K562 (cell line): ENCODE data around the gene CMTM5. TPM values are rescaled to one million over a fixed set of nuclear protein-coding genes. Genes with fewer than 3 reads are reported as not detected.

Experiments used
- ATAC-seq: fragments of 200-7000 bp; cut with Tn5 transposase; 3 replicates; pipeline ENCODE4 v1.9.1; 2020; ENCODE audit warnings: moderate library complexity
- BruUV-seq: library from RNA; stranded (reverse); fragments of 400-500 nt; replicated peaks from 2 replicates; lab custom pipeline; 2021; lab: Mats Ljungman, UMichigan
- CTCF ChIA-PET: fragments of 300-600 bp; formaldehyde crosslinking; extraction: SDS; loops from one replicate; lab custom pipeline; 2021; ENCODE audit warnings: low intra/inter-chr PET ratio; lab: Yijun Ruan, JAX
- POLR2A ChIA-PET: fragments of 300-600, 350-650 bp; sonication (Branson Sonifier 250); formaldehyde crosslinking; extraction: SDS; loops from one replicate; lab custom pipeline; 2021; ENCODE audit warnings: antibody characterized with exemption, inconsistent platforms; lab: Yijun Ruan, JAX
- DNase-seq, 4 experiments: peaks; one replicate each; pipeline versions ENCODE4 v3.0.0 to v3.0.0-alpha.2; 2011 to 2018; ENCODE audit warnings: low spot score in 3 of 4, mixed read lengths in 3 of 4; ENCODE audit errors: extremely low read depth in 1 of 4
- FAIRE-seq: peaks from 2 replicates; lab custom pipeline; 2011; peaks lifted over from hg19 to GRCh38; lab: Jason Lieb, UNC
- H2AFZ ChIP-seq: 2 replicates; pipeline ENCODE4 v1.6.0; 2011; ENCODE audit warnings: low read depth, low read length, control low read depth, inconsistent platforms
- H3K27ac ChIP-seq: fragments of 200-600 bp; 3 replicates; pipeline ENCODE4 v1.8.0; 2011; ENCODE audit warnings: low read depth, mild to moderate bottlenecking, control low read depth, inconsistent platforms, low read length, moderate library complexity, mixed read lengths; ENCODE audit errors: extremely low read depth
- H3K27me3 ChIP-seq, 2 experiments: fragments of 300-600 bp in 1 of 2; 2 replicates in 1 of 2; 3 replicates in 1 of 2; pipeline versions ENCODE4 v1.6.0 to v1.8.0; 2011; ENCODE audit warnings: inconsistent platforms in 2 of 2, low read length in 2 of 2, mild to moderate bottlenecking in 1 of 2, mixed read lengths in 1 of 2, moderate library complexity in 1 of 2; ENCODE audit not compliant: control insufficient read depth in 2 of 2, insufficient read depth in 2 of 2
- H3K36me3 ChIP-seq: fragments of 300-600 bp; 3 replicates; pipeline ENCODE4 v1.8.0; 2011; ENCODE audit warnings: mild to moderate bottlenecking, low read length, inconsistent platforms; ENCODE audit not compliant: control insufficient read depth, insufficient read depth
- H3K4me1 ChIP-seq, 2 experiments: fragments of 200-600 bp in 1 of 2; replicated peaks in 1 of 2; 2 replicates in 1 of 2; 3 replicates in 1 of 2; pipeline versions ENCODE4 v1.5.1 to v1.8.0; 2011; ENCODE audit warnings: inconsistent platforms in 2 of 2, low read length in 2 of 2, mild to moderate bottlenecking in 1 of 2, mixed read lengths in 1 of 2, moderate library complexity in 1 of 2; ENCODE audit not compliant: control insufficient read depth in 2 of 2, insufficient read depth in 2 of 2
- H3K4me2 ChIP-seq: 2 replicates; pipeline ENCODE4 v1.6.1; 2011; ENCODE audit warnings: low read length, control low read depth, inconsistent platforms, mixed read lengths; ENCODE audit not compliant: insufficient read depth
- H3K4me3 ChIP-seq: fragments of 200-600 bp; sonication (generic), shearing (Covaris generic); 2 replicates; pipeline ENCODE4 v1.5.1; 2016; ENCODE audit warnings: control low read depth, inconsistent platforms
- H3K79me2 ChIP-seq: fragments of 200-600 bp; 3 replicates; pipeline ENCODE4 v1.8.0; 2011; ENCODE audit warnings: low read length, inconsistent platforms; ENCODE audit not compliant: control insufficient read depth, insufficient read depth
- H3K9ac ChIP-seq, 2 experiments: 2 replicates each; pipeline versions ENCODE4 v1.6.0 to v1.6.1; 2011; ENCODE audit warnings: low read depth in 2 of 2, low read length in 2 of 2, control low read depth in 1 of 2, inconsistent platforms in 1 of 2, mild to moderate bottlenecking in 1 of 2, mixed read lengths in 1 of 2; ENCODE audit not compliant: insufficient read depth in 1 of 2
- H3K9me1 ChIP-seq: one replicate; pipeline ENCODE4 v1.6.0; 2011; ENCODE audit warnings: inconsistent platforms, mild to moderate bottlenecking, low read length, moderate library complexity; ENCODE audit not compliant: control insufficient read depth, insufficient read depth
- H3K9me3 ChIP-seq: replicated peaks from 2 replicates; pipeline ENCODE4 v1.5.1; 2011; ENCODE audit warnings: low read depth, low read length, inconsistent platforms; ENCODE audit not compliant: control insufficient read depth, insufficient read depth
- H4K20me1 ChIP-seq: replicated peaks from 2 replicates; pipeline ENCODE4 v1.6.1; 2011; ENCODE audit warnings: low read length, inconsistent platforms, mixed read lengths; ENCODE audit not compliant: control insufficient read depth, insufficient read depth
- CTBP1 ChIP-seq: fragments of 450-650 bp; IDR thresholded peaks from 2 replicates; pipeline ENCODE4 v1.6.1; 2016; ENCODE audit warnings: borderline replicate concordance
- L3MBTL2 ChIP-seq: fragments of 450-650 bp; IDR thresholded peaks from 2 replicates; pipeline ENCODE4 v1.6.1; 2016; ENCODE audit warnings: mild to moderate bottlenecking, moderate library complexity
- WHSC1 ChIP-seq: IDR thresholded peaks from one replicate; pipeline ENCODE4 v1.6.1; 2012; ENCODE audit warnings: low read length, control low read depth, inconsistent platforms
- ZNF165 ChIP-seq: fragments of 250-450 bp; sonication (Bioruptor Pico); IDR thresholded peaks from 2 replicates; pipeline ENCODE4 v1.4.0; 2020; ENCODE audit warnings: borderline replicate concordance
- WGBS: fragments of 100-300 bp; shearing (Covaris generic); methylation state at CpG from one replicate; pipeline ENCODE4 v1.1.6; 2016; ENCODE audit warnings: low coverage, mixed read lengths; ENCODE audit not compliant: insufficient coverage; ENCODE audit errors: missing lambda C conversion rate; 5-methylcytosine and 5-hydroxymethylcytosine counted together
- in situ Hi-C: fragments of 300-500 bp; cut with MboI; formaldehyde crosslinking; loops from 4 replicates; pipeline ENCODE4 v1.15.0; 2018; ENCODE audit warnings: inconsistent platforms, mixed read lengths
- intact Hi-C: fragments of 100-400 bp; cut with micrococcal nuclease; formaldehyde crosslinking; loops from 2 replicates; pipeline ENCODE4 v1.14.2; 2022
- polyA plus RNA-seq, 8 experiments: library from polyadenylated mRNA; depleted of rRNA in 4 of 8; stranded (reverse) in 5 of 8; unstranded in 3 of 8; fragments of >200 nt; fragmentation: Nextera tagmentation in 2 of 8; fragmentation: Illumina TruSeq in 1 of 8; extraction: Ambion mirVana in 2 of 8; extraction: Trizol in 1 of 8; gene quantifications; 2 replicates each; pipeline versions ENCODE4 v1.2.1 to v1.2.3, GENCODE V29; 2011 to 2014; ENCODE audit warnings: inconsistent platforms in 1 of 8, missing spikeins in 1 of 8
- total RNA-seq, 7 experiments: library from RNA; depleted of rRNA in 6 of 7; stranded (reverse); fragments of >200 nt in 6 of 7; fragmentation: Illumina TruSeq in 2 of 7; extraction: Trizol in 2 of 7; gene quantifications; 2 replicates each; pipeline versions ENCODE4 v1.2.1 to v1.2.3, GENCODE V29; 2011 to 2021; ENCODE audit warnings: low replicate concordance in 1 of 7
- TF ChIP-seq, protein P1 (sequence below): sonication (generic); IDR thresholded peaks from 2 replicates; pipeline ENCODE4 v1.6.1; 2016

Gene CMTM5
- total and polyA plus RNA-seq, 9 of the 15 experiments (the other 6 are each of a cell fraction or from before 2014, with no cell fraction given): 0.21 TPM; not detected in 8

DNA sequence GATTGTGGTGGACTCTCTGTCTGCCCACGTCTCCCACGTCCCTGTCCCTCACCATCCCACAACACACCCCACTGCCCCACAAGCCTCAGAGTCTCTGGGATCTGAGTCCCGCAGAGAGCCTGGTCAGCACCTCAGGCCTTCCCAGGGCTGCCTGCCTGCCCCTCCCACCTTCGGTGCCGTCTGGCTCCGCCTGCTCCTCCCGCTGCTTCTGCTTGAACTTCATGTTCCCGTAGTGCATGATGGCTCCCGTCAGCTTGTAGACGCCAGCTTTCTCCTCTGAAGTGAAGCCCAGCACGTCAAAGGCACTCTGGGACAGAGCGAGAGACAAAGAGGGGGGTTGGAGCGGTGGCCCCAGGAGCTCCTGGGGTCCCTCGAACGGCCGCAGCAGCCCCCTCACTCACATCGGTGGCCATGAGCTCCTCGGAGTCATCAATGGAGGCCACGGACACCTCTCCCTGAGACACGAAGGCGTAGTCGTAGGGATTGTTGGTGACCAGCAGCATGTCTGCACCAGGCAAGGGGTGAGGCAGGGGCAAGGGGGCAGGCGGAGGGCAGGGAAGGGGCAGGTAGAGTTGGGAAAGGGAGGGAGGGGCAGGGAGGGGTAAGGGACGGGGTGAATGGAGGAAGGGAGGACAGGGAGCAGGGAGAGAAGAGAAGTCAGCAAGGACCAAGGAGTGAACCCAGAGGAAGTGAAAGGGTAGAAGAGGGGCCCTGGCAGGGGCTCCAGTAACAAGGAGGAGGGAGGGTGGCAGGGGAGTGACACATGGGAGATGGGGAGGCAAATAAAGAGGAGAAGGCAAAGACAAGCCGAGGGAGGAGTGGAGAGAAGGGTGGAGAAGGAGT lies 25.7 kb downstream of the CMTM5 start:
- Histone ChIP-seq H3K79me2 (no peaks in the 10 kb centered on the region), H4K20me1 (no peaks in the 10 kb centered on the region), H3K4me3 (no peak overlapping the region), H3K4me2 (peak overlapping the region; percentile 41), H3K27me3 (peaks cover 11 to 64% of the 10 kb centered on the region in 2 experiments; a peak in 4 of 5 replicates), H3K9ac (peak overlapping the region in 1 of 2 experiments; percentile 71; a peak in 2 of 4 replicates), H3K36me3 (no peaks in the 10 kb centered on the region), H3K9me1 (no peaks in the 10 kb centered on the region), H3K9me3 (no peaks in the 10 kb centered on the region), H3K4me1 (peaks cover 0 to 6% of the 10 kb centered on the region in 2 experiments; a peak in 2 of 5 replicates), H2AFZ (peak overlapping the region; percentile 63), H3K27ac (no peak overlapping the region)
- TF ChIP-seq WHSC1 (no peak), ZNF165 (CRISPR knock-in tag) (no peak), L3MBTL2 (0 out of 2 replicates have a peak, but pooled peaks have one; percentile 33), CTBP1 (no peak)
- TF ChIP-seq, protein P1, sequence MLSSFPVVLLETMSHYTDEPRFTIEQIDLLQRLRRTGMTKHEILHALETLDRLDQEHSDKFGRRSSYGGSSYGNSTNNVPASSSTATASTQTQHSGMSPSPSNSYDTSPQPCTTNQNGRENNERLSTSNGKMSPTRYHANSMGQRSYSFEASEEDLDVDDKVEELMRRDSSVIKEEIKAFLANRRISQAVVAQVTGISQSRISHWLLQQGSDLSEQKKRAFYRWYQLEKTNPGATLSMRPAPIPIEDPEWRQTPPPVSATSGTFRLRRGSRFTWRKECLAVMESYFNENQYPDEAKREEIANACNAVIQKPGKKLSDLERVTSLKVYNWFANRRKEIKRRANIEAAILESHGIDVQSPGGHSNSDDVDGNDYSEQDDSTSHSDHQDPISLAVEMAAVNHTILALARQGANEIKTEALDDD: no peak
- in situ Hi-C loops (no loop called here), intact Hi-C loops (no loop called here)
- no peak for FAIRE-seq
- BruUV-seq: no TSS peak
- peak in 3 of 4 experiments; percentile 27 to 31 (median 28) for DNase-seq
- ChIA-PET POLR2A (no interaction called here), CTCF (no interaction called here)
- WGBS: under 1% methylated on average over 17 of the region's 25 CpGs
- ATAC-seq: peak; percentile 79
